ENCODE results near the gene RAD9A.

The RAD9A gene

DNA sequence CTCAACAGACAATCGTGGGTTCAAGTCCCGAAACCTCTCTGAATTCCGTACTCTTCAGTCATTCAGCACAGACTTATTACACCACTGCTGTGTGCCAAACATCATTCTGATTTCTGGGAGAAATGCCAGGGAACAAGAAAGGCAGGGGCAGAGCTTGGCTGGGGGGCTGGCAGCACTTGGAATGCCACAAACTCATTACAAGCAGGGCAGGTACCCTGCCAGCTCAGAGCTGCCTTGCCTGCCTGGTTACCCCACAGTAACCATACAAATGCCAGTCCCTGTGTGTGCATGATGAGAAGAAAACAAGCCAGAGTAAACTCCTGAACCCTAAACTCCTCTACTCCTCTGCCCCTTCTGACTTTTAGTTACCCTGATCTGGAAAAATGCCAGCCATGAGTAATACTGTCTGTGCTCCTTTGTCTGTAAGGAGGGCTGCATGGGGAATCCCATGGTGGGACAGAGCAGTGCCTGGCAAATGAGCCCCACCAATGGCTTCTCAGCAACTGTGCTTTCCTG is 6.9 kb upstream of the RAD9A start:
- no peaks in the 10 kb centered on the region for H3K36me3 ChIP-seq
- no peak overlapping the region for H3K4me3 ChIP-seq
- H3K9me3 ChIP-seq = no peaks in the 10 kb centered on the region
- peaks cover 0 to 10% (median 8%) of the 10 kb centered on the region in 4 donors for H3K4me1 ChIP-seq
- H3K27me3 ChIP-seq = peaks cover 0 to under 1% of the 10 kb centered on the region in 2 donors
- no peak for DNase-seq
- H3K27ac ChIP-seq = peak overlapping the region; percentile 6 to 18
- TF ChIP-seq, protein P1, sequence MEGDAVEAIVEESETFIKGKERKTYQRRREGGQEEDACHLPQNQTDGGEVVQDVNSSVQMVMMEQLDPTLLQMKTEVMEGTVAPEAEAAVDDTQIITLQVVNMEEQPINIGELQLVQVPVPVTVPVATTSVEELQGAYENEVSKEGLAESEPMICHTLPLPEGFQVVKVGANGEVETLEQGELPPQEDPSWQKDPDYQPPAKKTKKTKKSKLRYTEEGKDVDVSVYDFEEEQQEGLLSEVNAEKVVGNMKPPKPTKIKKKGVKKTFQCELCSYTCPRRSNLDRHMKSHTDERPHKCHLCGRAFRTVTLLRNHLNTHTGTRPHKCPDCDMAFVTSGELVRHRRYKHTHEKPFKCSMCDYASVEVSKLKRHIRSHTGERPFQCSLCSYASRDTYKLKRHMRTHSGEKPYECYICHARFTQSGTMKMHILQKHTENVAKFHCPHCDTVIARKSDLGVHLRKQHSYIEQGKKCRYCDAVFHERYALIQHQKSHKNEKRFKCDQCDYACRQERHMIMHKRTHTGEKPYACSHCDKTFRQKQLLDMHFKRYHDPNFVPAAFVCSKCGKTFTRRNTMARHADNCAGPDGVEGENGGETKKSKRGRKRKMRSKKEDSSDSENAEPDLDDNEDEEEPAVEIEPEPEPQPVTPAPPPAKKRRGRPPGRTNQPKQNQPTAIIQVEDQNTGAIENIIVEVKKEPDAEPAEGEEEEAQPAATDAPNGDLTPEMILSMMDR (IDR thresholded peaks at IDR 0.05) = no peak
- intact Hi-C loops (cut with DNase I; ENCODE audit: low total_unique reads) = no loop called here

DNA sequence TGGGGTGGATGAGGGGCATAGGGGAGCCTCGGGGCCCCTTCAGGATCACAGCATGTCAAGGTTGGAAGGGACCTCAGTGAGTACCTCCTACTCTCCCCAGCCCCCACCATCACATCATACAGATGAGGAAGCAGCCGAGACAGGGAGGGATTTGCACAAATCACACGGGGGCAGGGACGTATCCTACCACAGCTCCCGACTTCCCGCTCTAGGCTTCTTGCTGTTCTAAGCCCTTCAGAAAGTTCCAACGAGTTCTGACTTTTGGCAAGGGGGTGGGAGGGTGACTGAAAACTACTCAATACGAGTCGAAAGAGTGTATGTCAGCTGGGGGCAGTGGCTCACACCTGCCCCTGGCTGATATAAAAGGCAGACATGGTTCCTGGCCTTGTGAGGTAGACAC is 4.7 kb upstream of the RAD9A start:
- Histone ChIP-seq H3K4me1 (peaks cover 0 to 23% (median 19%) of the 10 kb centered on the region in 4 donors), H3K36me3 (no peaks in the 10 kb centered on the region), H3K27ac (no peak overlapping the region), H3K4me3 (no peak overlapping the region), H3K9me3 (no peaks in the 10 kb centered on the region), H3K27me3 (no peaks in the 10 kb centered on the region)
- TF ChIP-seq, protein P1 (IDR thresholded peaks at IDR 0.05) = no peak
- intact Hi-C loops (cut with DNase I; ENCODE audit: low total_unique reads) = no loop called here
- no peak for DNase-seq

DNA sequence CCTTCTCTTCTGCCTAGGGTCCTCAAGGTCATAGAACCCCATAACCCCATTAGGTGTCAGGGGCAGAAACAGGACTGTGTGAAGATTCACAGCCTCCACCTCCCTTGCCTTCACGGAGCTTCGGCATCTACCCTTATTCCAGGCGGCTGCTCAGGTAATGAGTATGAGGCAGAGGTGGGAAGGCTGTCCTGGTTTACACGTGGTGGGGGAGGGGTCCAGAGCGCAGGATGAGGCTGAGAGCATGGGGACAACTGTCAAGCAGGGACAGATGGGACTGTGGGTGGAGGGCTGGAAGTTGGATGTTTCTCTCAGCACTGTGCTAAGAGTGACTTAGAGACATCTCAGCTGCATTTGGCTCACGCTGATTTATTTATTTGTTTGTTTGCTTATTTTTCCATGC is 4.3 kb upstream of the RAD9A start:
- no peak for DNase-seq
- H3K4me3 ChIP-seq = no peak overlapping the region
- intact Hi-C loops (cut with DNase I; ENCODE audit: low total_unique reads) = no loop called here
- TF ChIP-seq, protein P1 (IDR thresholded peaks at IDR 0.05) = no peak
- H3K9me3 ChIP-seq = no peaks in the 10 kb centered on the region
- no peaks in the 10 kb centered on the region for H3K27me3 ChIP-seq
- no peaks in the 10 kb centered on the region for H3K36me3 ChIP-seq
- H3K4me1 ChIP-seq = peaks cover 0 to 27% (median 21%) of the 10 kb centered on the region in 4 donors
- no peak overlapping the region for H3K27ac ChIP-seq

DNA sequence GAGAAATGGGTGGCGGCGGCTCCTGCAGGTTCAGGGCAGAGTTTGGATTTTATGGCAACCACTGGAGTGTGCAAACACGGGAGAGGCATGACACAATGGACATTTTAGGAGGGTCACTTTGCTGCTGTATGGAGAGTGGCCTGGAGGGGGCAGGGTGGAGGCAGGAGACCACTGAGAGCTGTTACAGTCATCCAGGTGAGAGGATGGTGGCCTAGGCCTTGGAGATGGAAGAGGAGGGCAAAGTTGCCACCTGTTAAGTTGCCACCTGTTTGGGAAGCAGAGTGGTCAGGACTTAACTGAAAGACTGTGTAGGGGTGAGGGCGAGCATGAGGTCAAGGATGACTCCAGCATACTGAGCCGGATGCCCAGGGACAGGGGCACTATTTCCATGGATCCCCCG is 2.3 kb upstream of the RAD9A start:
- peaks cover 0 to 12% (median 0%) of the 10 kb centered on the region in 3 donors for H3K36me3 ChIP-seq
- TF ChIP-seq, protein P1 (IDR thresholded peaks at IDR 0.05) = peak; percentile 38 to 39
- no peaks in the 10 kb centered on the region for H3K9me3 ChIP-seq
- DNase-seq = no peak
- H3K4me3 ChIP-seq = no peak overlapping the region
- intact Hi-C loops (cut with DNase I; ENCODE audit: low total_unique reads) = no loop called here
- no peaks in the 10 kb centered on the region for H3K27me3 ChIP-seq
- H3K4me1 ChIP-seq = peaks cover 0 to 30% (median 26%) of the 10 kb centered on the region in 4 donors
- H3K27ac ChIP-seq = no peak overlapping the region

DNA sequence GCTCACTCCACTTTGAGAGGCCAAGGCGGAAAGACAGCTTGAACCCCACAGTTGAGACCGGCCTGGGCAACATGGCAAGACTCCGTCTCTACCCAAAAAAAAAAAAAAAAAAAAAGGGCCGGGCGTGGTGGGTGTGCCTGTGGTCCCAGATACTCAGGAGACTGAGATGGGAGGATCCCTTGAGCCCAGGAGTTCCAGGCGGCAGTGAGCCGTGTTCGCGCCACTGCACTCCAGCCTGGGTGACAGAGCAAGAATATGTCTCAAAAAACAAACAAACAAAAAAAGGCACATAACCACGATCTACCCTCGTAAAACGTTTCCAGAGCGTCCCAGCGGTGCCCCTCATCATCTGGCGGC is 861 bp upstream of the RAD9A start:
- no peaks in the 10 kb centered on the region for H3K9me3 ChIP-seq
- DNase-seq = no peak
- H3K4me1 ChIP-seq = peaks cover 0 to 20% (median 18%) of the 10 kb centered on the region in 4 donors
- peak overlapping the region; percentile 78 for H3K27ac ChIP-seq
- H3K36me3 ChIP-seq = peaks cover 0 to 22% (median 2%) of the 10 kb centered on the region in 3 donors
- TF ChIP-seq, protein P1 (IDR thresholded peaks at IDR 0.05) = no peak
- no peaks in the 10 kb centered on the region for H3K27me3 ChIP-seq
- intact Hi-C loops (cut with DNase I; ENCODE audit: low total_unique reads) = no loop called here
- H3K4me3 ChIP-seq = peak overlapping the region; percentile 78 to 81

Measured in tibial artery (tissue), 4 donors.